Measurements from ENCODE around the gene CISD2. TPM values are rescaled to one million over a fixed set of nuclear protein-coding genes. Genes with fewer than 3 reads are reported as not detected.

Gene CISD2
- total RNA-seq, 1 donor = 26.4 TPM

- no peak overlapping the region for H3K4me3 ChIP-seq (ENCODE audit: insufficient read depth, low read length)
- H2AFZ ChIP-seq (ENCODE audit: low read length) = no peak overlapping the region
- H3K79me2 ChIP-seq (ENCODE audit: insufficient read depth, low read length) = no peaks in the 10 kb centered on the region
- no peaks in the 10 kb centered on the region for H3K36me3 ChIP-seq (ENCODE audit: insufficient read depth, low read length)
- no peaks in the 10 kb centered on the region for H3K4me1 ChIP-seq (ENCODE audit: insufficient read depth, low read length)
- H3K9me3 ChIP-seq (ENCODE audit: low read depth, low read length) = no peaks in the 10 kb centered on the region
- TF ChIP-seq CTCF (IDR thresholded peaks at IDR 0.05; ENCODE audit: extremely low read depth, low read depth, low read length) = no peak
- H3K27ac ChIP-seq (ENCODE audit: low read depth, low read length) = no peak overlapping the region
- no peaks in the 10 kb centered on the region for H3K27me3 ChIP-seq (ENCODE audit: insufficient read depth, low read length)
- no peaks in the 10 kb centered on the region for H4K20me1 ChIP-seq (ENCODE audit: insufficient read depth, low read length)
- DNase-seq (ENCODE audit: insufficient read length, low spot score, missing footprints) = no peak
- H3K4me2 ChIP-seq (ENCODE audit: insufficient read depth, low read length) = no peak overlapping the region
Measured at GRCh38 chr4:102850370-102850769, 18.4 kb upstream of the CISD2 start.

- Histone ChIP-seq H3K4me2 (ENCODE audit: insufficient read depth, low read length) (no peak overlapping the region), H3K27me3 (ENCODE audit: insufficient read depth, low read length) (no peaks in the 10 kb centered on the region), H3K9me3 (ENCODE audit: low read depth, low read length) (no peaks in the 10 kb centered on the region), H3K36me3 (ENCODE audit: insufficient read depth, low read length) (no peaks in the 10 kb centered on the region), H3K4me1 (ENCODE audit: insufficient read depth, low read length) (no peaks in the 10 kb centered on the region), H3K27ac (ENCODE audit: low read depth, low read length) (no peak overlapping the region), H3K4me3 (ENCODE audit: insufficient read depth, low read length) (no peak overlapping the region), H4K20me1 (ENCODE audit: insufficient read depth, low read length) (no peaks in the 10 kb centered on the region), H2AFZ (ENCODE audit: low read length) (no peak overlapping the region), H3K79me2 (ENCODE audit: insufficient read depth, low read length) (peaks cover 2% of the 10 kb centered on the region)
- TF ChIP-seq CTCF (IDR thresholded peaks at IDR 0.05; ENCODE audit: extremely low read depth, low read depth, low read length) = no peak
- DNase-seq (ENCODE audit: insufficient read length, low spot score, missing footprints) = no peak
Measured at GRCh38 chr4:102858828-102859464, 9.8 kb upstream of the CISD2 start.

- Histone ChIP-seq H3K36me3 (ENCODE audit: insufficient read depth, low read length) (no peaks in the 10 kb centered on the region), H3K4me1 (ENCODE audit: insufficient read depth, low read length) (no peaks in the 10 kb centered on the region), H3K27ac (ENCODE audit: low read depth, low read length) (no peak overlapping the region), H3K4me2 (ENCODE audit: insufficient read depth, low read length) (no peak overlapping the region), H3K27me3 (ENCODE audit: insufficient read depth, low read length) (no peaks in the 10 kb centered on the region), H3K4me3 (ENCODE audit: insufficient read depth, low read length) (no peak overlapping the region), H2AFZ (ENCODE audit: low read length) (no peak overlapping the region), H4K20me1 (ENCODE audit: insufficient read depth, low read length) (no peaks in the 10 kb centered on the region), H3K9me3 (ENCODE audit: low read depth, low read length) (no peaks in the 10 kb centered on the region), H3K79me2 (ENCODE audit: insufficient read depth, low read length) (peaks cover 6% of the 10 kb centered on the region)
- TF ChIP-seq CTCF (IDR thresholded peaks at IDR 0.05; ENCODE audit: extremely low read depth, low read depth, low read length) = no peak
- DNase-seq (ENCODE audit: insufficient read length, low spot score, missing footprints) = no peak
Measured at GRCh38 chr4:102860611-102861324, 8.0 kb upstream of the CISD2 start.

GRCh38 chr4:102862016-102862415 lies 6.8 kb upstream of the CISD2 start:
- no peaks in the 10 kb centered on the region for H3K4me1 ChIP-seq (ENCODE audit: insufficient read depth, low read length)
- H3K36me3 ChIP-seq (ENCODE audit: insufficient read depth, low read length) = no peaks in the 10 kb centered on the region
- H3K4me3 ChIP-seq (ENCODE audit: insufficient read depth, low read length) = no peak overlapping the region
- no peak overlapping the region for H3K4me2 ChIP-seq (ENCODE audit: insufficient read depth, low read length)
- no peaks in the 10 kb centered on the region for H4K20me1 ChIP-seq (ENCODE audit: insufficient read depth, low read length)
- no peak overlapping the region for H3K27ac ChIP-seq (ENCODE audit: low read depth, low read length)
- no peak overlapping the region for H2AFZ ChIP-seq (ENCODE audit: low read length)
- DNase-seq (ENCODE audit: insufficient read length, low spot score, missing footprints) = no peak
- TF ChIP-seq CTCF (IDR thresholded peaks at IDR 0.05; ENCODE audit: extremely low read depth, low read depth, low read length) = no peak
- no peaks in the 10 kb centered on the region for H3K9me3 ChIP-seq (ENCODE audit: low read depth, low read length)
- H3K27me3 ChIP-seq (ENCODE audit: insufficient read depth, low read length) = no peaks in the 10 kb centered on the region
- H3K79me2 ChIP-seq (ENCODE audit: insufficient read depth, low read length) = peaks cover 10% of the 10 kb centered on the region

All from osteoblast (primary cell).